DMS153 treated with DMSO at 0.1 percent for 48 hours (cell line): ENCODE measurements around the gene IFNGR2.

Experiments
- DNase-seq: peaks from one replicate; lab custom pipeline; 2025; ENCODE audit not compliant: unreplicated experiment; lab: John Stamatoyannopoulos, UW

IFNGR2 gene

GRCh38 chr21:33480481-33481103 lies 77.4 kb downstream of the IFNGR2 start:
- no peak for DNase-seq

DNA sequence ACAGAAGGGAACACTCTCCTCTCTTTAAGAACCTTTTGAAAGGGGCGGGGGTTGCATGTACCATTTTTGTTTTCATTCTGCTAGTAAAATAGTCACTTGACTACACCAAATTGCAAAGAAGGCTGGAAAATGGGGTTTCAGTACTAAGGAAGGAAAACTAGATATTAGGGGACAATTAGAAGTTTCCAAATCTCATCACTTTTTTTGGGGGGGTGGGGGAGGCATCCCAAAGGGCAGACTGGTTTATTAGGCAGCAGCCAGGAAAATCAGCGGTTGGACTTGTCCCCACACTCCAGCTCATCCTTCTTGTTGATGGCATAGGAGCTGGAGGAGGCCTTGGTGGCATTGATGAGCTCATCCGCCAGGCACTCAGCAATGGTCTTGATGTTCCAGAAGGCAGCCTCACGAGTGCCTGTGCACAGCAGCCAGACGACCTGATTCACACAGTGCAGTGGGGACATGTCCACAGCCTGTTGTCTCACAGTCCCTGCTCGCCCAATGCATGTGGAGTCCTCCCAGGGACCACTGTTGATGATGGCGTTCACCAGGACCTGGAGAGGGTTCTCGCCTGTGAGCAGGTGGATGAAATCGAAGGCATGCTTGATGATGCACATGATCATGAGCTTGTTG lies 78.2 kb downstream of the IFNGR2 start:
- no peak for DNase-seq
